HG03354 (cell line): Measurements from ENCODE around the gene MCL1.

ENCODE experiments used
- ATAC-seq: cut with Tn5 transposase; IDR thresholded peaks from one replicate; pipeline ENCODE4 v1.9.1; 2021; ENCODE audit warnings: mild to moderate bottlenecking; ENCODE audit not compliant: unreplicated experiment, poor library complexity, severe bottlenecking

MCL1 gene

GRCh38 chr1:150559656-150560010 is 19.8 kb downstream of the MCL1 start:
- ATAC-seq = no peak

- no peak for ATAC-seq
These were observed 20.4 kb downstream of the MCL1 start for GRCh38 chr1:150558761-150559655.

- no peak for ATAC-seq
These were observed 21.1 kb downstream of the MCL1 start for GRCh38 chr1:150558303-150558704.

- ATAC-seq = no peak
These were observed 21.6 kb downstream of the MCL1 start for GRCh38 chr1:150557813-150558212.

GRCh38 chr1:150557065-150557600 is 22.3 kb downstream of the MCL1 start:
- no peak for ATAC-seq

GRCh38 chr1:150555971-150556865 is 23.2 kb downstream of the MCL1 start:
- ATAC-seq = no peak

- no peak for ATAC-seq
These were observed 24.0 kb downstream of the MCL1 start for GRCh38 chr1:150555198-150555970.

- no peak for ATAC-seq
These were observed 25.3 kb downstream of the MCL1 start for GRCh38 chr1:150554086-150554452.

- no peak for ATAC-seq
These were observed 25.9 kb downstream of the MCL1 start for GRCh38 chr1:150553392-150554085.

- no peak for ATAC-seq
These were observed 26.5 kb downstream of the MCL1 start for GRCh38 chr1:150552911-150553289.

- no peak for ATAC-seq
These were observed 27.1 kb downstream of the MCL1 start for GRCh38 chr1:150552128-150552910.

GRCh38 chr1:150551784-150552127 is 27.7 kb downstream of the MCL1 start:
- no peak for ATAC-seq

GRCh38 chr1:150551051-150551783 is 28.2 kb downstream of the MCL1 start:
- no peak for ATAC-seq

- ATAC-seq = no peak
These were observed 29.0 kb downstream of the MCL1 start for GRCh38 chr1:150550222-150551050.

GRCh38 chr1:150549496-150550221 is 29.8 kb downstream of the MCL1 start:
- no peak for ATAC-seq

GRCh38 chr1:150548632-150549495 is 30.5 kb downstream of the MCL1 start, which contains the start of gene ADAMTSL4:
ADAMTSL4 (plus strand) TSS chr1:150549408; CDS start chr1:150552289, 2,881 bp downstream.
- ATAC-seq = no peak
